ENCODE data around the gene RAB8A. TPM values are rescaled to one million over a fixed set of nuclear protein-coding genes. Genes with fewer than 3 reads are reported as not detected.

The RAB8A gene
- total RNA-seq, 1 donor from 2014 or later, result 39.2 TPM

DNA sequence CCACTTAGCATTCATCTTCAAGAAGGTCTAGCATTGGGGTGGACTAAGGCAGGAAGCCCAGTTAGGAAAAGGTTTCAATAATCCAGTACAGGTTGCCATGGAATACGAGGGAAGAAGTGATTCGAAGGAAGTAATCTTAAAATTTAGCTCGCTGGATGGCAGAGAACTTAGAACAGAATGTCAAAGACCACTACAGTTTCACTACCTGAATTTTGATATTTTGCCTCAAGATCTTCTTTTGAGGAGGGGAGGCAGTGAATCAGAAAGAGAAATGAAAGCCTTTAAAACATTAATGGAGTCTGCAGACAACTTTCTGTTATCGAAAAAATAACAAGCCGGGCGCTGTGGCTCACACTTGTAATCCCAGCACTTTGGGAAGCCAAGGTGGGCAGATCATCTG, 7.0 kb upstream of the RAB8A start:
- Histone ChIP-seq H3K9ac (no peak overlapping the region), H4K20me1 (ENCODE audit: low read depth) (no peaks in the 10 kb centered on the region), H3K9me3 (ENCODE audit: low read depth) (no peaks in the 10 kb centered on the region), H3K4me2 (no peak overlapping the region), H3K4me1 (peaks cover 5% of the 10 kb centered on the region), H3K79me2 (ENCODE audit: low read depth) (no peaks in the 10 kb centered on the region), H3F3A (ENCODE audit: low read depth) (peaks cover 43% of the 10 kb centered on the region), H3K36me3 (peaks cover 6% of the 10 kb centered on the region), H3K27ac (no peak overlapping the region), H3K27me3 (no peaks in the 10 kb centered on the region), H2AFZ (replicated peaks) (no peak overlapping the region), H3K4me3 (no peak overlapping the region)
- Mint-ChIP-seq H3K36me3 (peaks cover 15% of the 10 kb centered on the region), H3K27me3 (ENCODE audit: insufficient read depth, low read depth) (no peaks in the 10 kb centered on the region), H3K9me3 (no peaks in the 10 kb centered on the region), H3K4me1 (peaks cover 2% of the 10 kb centered on the region), H3K4me3 (no peak overlapping the region), H3K27ac (no peak overlapping the region)
- DNase-seq (ENCODE audit: low spot score), result no peak
- TF ChIP-seq EZH2 (IDR thresholded peaks at IDR 0.05) (no peak), EZH2phosphoT487 (IDR thresholded peaks at IDR 0.05) (no peak)
- TF ChIP-seq, protein P1, sequence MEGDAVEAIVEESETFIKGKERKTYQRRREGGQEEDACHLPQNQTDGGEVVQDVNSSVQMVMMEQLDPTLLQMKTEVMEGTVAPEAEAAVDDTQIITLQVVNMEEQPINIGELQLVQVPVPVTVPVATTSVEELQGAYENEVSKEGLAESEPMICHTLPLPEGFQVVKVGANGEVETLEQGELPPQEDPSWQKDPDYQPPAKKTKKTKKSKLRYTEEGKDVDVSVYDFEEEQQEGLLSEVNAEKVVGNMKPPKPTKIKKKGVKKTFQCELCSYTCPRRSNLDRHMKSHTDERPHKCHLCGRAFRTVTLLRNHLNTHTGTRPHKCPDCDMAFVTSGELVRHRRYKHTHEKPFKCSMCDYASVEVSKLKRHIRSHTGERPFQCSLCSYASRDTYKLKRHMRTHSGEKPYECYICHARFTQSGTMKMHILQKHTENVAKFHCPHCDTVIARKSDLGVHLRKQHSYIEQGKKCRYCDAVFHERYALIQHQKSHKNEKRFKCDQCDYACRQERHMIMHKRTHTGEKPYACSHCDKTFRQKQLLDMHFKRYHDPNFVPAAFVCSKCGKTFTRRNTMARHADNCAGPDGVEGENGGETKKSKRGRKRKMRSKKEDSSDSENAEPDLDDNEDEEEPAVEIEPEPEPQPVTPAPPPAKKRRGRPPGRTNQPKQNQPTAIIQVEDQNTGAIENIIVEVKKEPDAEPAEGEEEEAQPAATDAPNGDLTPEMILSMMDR (IDR thresholded peaks at IDR 0.05), result no peak

DNA sequence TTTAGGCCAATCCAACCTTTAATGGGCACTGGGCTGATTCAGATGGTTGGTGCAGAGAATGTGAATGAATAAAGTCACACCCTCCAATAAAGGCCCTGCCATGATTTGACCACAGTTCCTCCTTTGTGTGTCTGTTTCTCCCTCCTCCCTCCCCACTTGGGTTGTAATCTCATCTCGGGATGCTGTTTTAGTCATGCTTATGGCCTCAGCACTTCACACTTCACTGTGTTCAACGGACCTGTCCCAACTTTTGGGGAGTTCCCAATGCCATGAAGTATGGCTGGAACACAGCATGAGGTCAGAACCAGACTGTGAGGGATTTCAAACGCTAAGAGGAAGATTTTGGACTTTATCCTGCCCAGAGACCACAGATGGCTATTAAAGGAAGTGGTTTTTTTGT, 5.6 kb upstream of the RAB8A start:
- Histone ChIP-seq H2AFZ (replicated peaks) (no peak overlapping the region), H3K36me3 (peaks cover 6% of the 10 kb centered on the region), H4K20me1 (ENCODE audit: low read depth) (no peaks in the 10 kb centered on the region), H3K9me3 (ENCODE audit: low read depth) (no peaks in the 10 kb centered on the region), H3K9ac (no peak overlapping the region), H3K4me2 (no peak overlapping the region), H3K4me3 (no peak overlapping the region), H3K27me3 (no peaks in the 10 kb centered on the region), H3K27ac (no peak overlapping the region), H3F3A (ENCODE audit: low read depth) (peaks cover 42% of the 10 kb centered on the region), H3K4me1 (peaks cover 5% of the 10 kb centered on the region), H3K79me2 (ENCODE audit: low read depth) (no peaks in the 10 kb centered on the region)
- H3K4me3 Mint-ChIP-seq, result no peak overlapping the region
- peaks cover 12% of the 10 kb centered on the region for H3K36me3 Mint-ChIP-seq
- H3K27ac Mint-ChIP-seq, result peak overlapping the region; percentile 59
- no peaks in the 10 kb centered on the region for H3K27me3 Mint-ChIP-seq (ENCODE audit: insufficient read depth, low read depth)
- H3K4me1 Mint-ChIP-seq, result peaks cover 2% of the 10 kb centered on the region
- no peak for DNase-seq (ENCODE audit: low spot score)
- H3K9me3 Mint-ChIP-seq, result no peaks in the 10 kb centered on the region
- TF ChIP-seq, protein P1 (IDR thresholded peaks at IDR 0.05), result no peak
- no peak for TF ChIP-seq EZH2 (IDR thresholded peaks at IDR 0.05)
- TF ChIP-seq EZH2phosphoT487 (IDR thresholded peaks at IDR 0.05), result no peak

DNA sequence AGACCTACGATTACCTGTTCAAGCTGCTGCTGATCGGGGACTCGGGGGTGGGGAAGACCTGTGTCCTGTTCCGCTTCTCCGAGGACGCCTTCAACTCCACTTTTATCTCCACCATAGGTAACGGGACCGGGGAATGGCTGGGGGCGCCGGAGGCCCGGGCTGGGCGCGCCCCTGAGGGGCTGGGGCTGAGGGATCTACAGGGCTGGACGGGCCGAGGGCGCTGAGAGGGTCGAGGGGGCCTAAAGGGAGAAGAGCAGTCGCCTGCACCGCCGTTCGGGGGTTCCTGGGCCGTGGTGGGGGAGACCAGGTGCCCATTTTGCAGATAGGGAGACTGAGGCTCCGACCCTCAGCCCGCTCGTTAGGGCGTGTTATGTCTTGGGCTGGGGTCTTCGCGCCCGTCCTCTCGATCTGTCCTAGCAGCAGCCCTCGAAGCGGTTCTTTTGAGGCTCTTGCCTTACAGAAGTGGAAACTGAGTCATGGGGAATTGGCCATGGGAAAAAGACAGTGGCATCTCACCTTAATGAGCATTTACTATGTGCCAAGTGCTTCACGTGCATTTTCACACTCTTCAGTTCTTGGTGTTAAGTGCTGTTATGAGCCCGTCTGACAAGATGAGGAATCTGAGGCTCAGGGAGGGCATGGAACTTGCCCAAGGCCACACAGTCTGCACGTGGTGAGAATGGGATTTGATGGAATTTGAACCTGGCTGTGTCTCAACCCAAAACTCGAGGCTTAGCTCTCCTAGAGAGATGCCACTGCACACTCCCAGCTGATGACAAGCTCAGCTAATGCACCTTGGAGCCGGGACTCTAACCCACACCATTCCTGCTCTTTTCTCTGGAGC, 442 bp downstream of the RAB8A start:
- Mint-ChIP-seq H3K4me1 (peaks cover 9% of the 10 kb centered on the region), H3K4me3 (peak overlapping the region; percentile 98), H3K27me3 (ENCODE audit: insufficient read depth, low read depth) (no peaks in the 10 kb centered on the region), H3K9me3 (no peaks in the 10 kb centered on the region), H3K36me3 (peaks cover 4% of the 10 kb centered on the region), H3K27ac (peak overlapping the region; percentile 95)
- Histone ChIP-seq H3K27me3 (no peaks in the 10 kb centered on the region), H3K79me2 (ENCODE audit: low read depth) (peaks cover 54% of the 10 kb centered on the region), H3K27ac (no peak overlapping the region), H3K9ac (peak overlapping the region; percentile 95), H3K36me3 (no peaks in the 10 kb centered on the region), H3K4me3 (peak overlapping the region; percentile 95), H3F3A (ENCODE audit: low read depth) (peaks cover 8% of the 10 kb centered on the region), H4K20me1 (ENCODE audit: low read depth) (peaks cover 28% of the 10 kb centered on the region), H3K4me1 (peaks cover 4% of the 10 kb centered on the region), H3K9me3 (ENCODE audit: low read depth) (no peaks in the 10 kb centered on the region), H2AFZ (replicated peaks) (peak overlapping the region; percentile 26), H3K4me2 (peak overlapping the region; percentile 93)
- no peak for DNase-seq (ENCODE audit: low spot score)
- TF ChIP-seq EZH2phosphoT487 (IDR thresholded peaks at IDR 0.05), result no peak
- no peak for TF ChIP-seq EZH2 (IDR thresholded peaks at IDR 0.05)
- TF ChIP-seq, protein P1 (IDR thresholded peaks at IDR 0.05), result no peak
